HepG2 (cell line): Measurements from ENCODE around the gene OR10K1. TPM values are rescaled to one million over a fixed set of nuclear protein-coding genes. Genes with fewer than 3 reads are reported as not detected.
"Not testable (repeated sequence)": the region's sequence is repeated elsewhere in the genome, so short reads cannot be mapped to it uniquely, and the experiment has no call there.

Source experiments
- ATAC-seq: fragments of 200-7000 bp; cut with Tn5 transposase; 3 replicates; pipeline ENCODE4 v1.9.1; 2020; ENCODE audit warnings: mild to moderate bottlenecking, moderate library complexity
- BruUV-seq: library from RNA; stranded (reverse); fragments of 400-500 nt; replicated peaks from 2 replicates; lab custom pipeline; 2021; lab: Mats Ljungman, UMichigan
- CTCF ChIA-PET: fragments of 300-600 bp; formaldehyde crosslinking; extraction: SDS; loops from one replicate; lab custom pipeline; 2021; ENCODE audit warnings: low total read pairs, inconsistent platforms, low intra/inter-chr PET ratio; lab: Yijun Ruan, JAX
- POLR2A ChIA-PET: fragments of 350-600 bp; sonication (Branson Sonifier 250); formaldehyde crosslinking; loops from one replicate; lab custom pipeline; 2020; ENCODE audit warnings: antibody characterized with exemption, inconsistent platforms; lab: Yijun Ruan, JAX
- DNase-seq: peaks from one replicate; pipeline ENCODE4 v3.0.0-alpha.2; 2015; ENCODE audit warnings: low spot score
- FAIRE-seq: peaks from 3 replicates; lab custom pipeline; 2011; peaks lifted over from hg19 to GRCh38; lab: Jason Lieb, UNC
- H2AFZ ChIP-seq: one replicate; pipeline ENCODE4 v1.6.1; 2011; ENCODE audit warnings: low read length, inconsistent platforms
- H3K27ac ChIP-seq: fragments of 300-600 bp; 3 replicates; pipeline ENCODE4 v1.8.0; 2011; ENCODE audit warnings: mixed run types, mild to moderate bottlenecking, mixed read lengths, low read length, inconsistent platforms; ENCODE audit not compliant: insufficient read depth; ENCODE audit errors: extremely low read length
- H3K27me3 ChIP-seq, 2 experiments: fragments of 200-600 bp in 1 of 2; 2 replicates in 1 of 2; 3 replicates in 1 of 2; pipeline versions ENCODE4 v1.6.0 to v1.8.0; 2011; ENCODE audit warnings: low read length in 2 of 2, mild to moderate bottlenecking in 2 of 2, moderate library complexity in 2 of 2, inconsistent platforms in 1 of 2; ENCODE audit not compliant: insufficient read depth in 2 of 2, control insufficient read depth in 1 of 2
- H3K36me3 ChIP-seq, 2 experiments: fragments of 200-600 bp in 1 of 2; replicated peaks in 1 of 2; 2 replicates in 1 of 2; 3 replicates in 1 of 2; pipeline versions ENCODE4 v1.5.1 to v1.8.0; 2011; ENCODE audit warnings: low read length in 2 of 2, inconsistent platforms in 1 of 2; ENCODE audit not compliant: insufficient read depth in 2 of 2, control insufficient read depth in 1 of 2
- H3K4me1 ChIP-seq: 2 replicates; pipeline ENCODE4 v1.5.1; 2012; ENCODE audit warnings: low read length, inconsistent platforms; ENCODE audit not compliant: insufficient read depth
- H3K4me2 ChIP-seq: 2 replicates; pipeline ENCODE4 v1.6.0; 2011; ENCODE audit warnings: low read depth, low read length, inconsistent platforms
- H3K4me3 ChIP-seq, 3 experiments: fragments of 200-600 bp in 1 of 3; sonication (generic), shearing (Covaris generic) in 1 of 3; replicated peaks in 1 of 3; 2 replicates each; pipeline ENCODE4 v1.5.1; 2011 to 2016; ENCODE audit warnings: low read length in 3 of 3, inconsistent platforms in 2 of 3, low read depth in 2 of 3, mild to moderate bottlenecking in 2 of 3, control low read depth in 1 of 3, mixed read lengths in 1 of 3; ENCODE audit not compliant: insufficient read depth in 1 of 3
- H3K79me2 ChIP-seq: one replicate; pipeline ENCODE4 v1.6.1; 2011; ENCODE audit warnings: low read length, inconsistent platforms; ENCODE audit not compliant: insufficient read depth
- H3K9ac ChIP-seq: 2 replicates; pipeline ENCODE4 v1.6.0; 2011; ENCODE audit warnings: mild to moderate bottlenecking, low read depth, low read length, inconsistent platforms; ENCODE audit not compliant: insufficient read depth
- H3K9me3 ChIP-seq: 2 replicates; pipeline ENCODE4 v1.5.1; 2012; ENCODE audit warnings: mild to moderate bottlenecking, low read length
- H4K20me1 ChIP-seq: 2 replicates; pipeline ENCODE4 v1.6.0; 2011; ENCODE audit warnings: inconsistent platforms, mild to moderate bottlenecking, low read length, moderate library complexity; ENCODE audit not compliant: insufficient read depth
- DPF2 ChIP-seq: sonication (generic); formaldehyde crosslinking; IDR thresholded peaks from 2 replicates; pipeline ENCODE4 v1.4.0; 2020; ENCODE audit warnings: mild to moderate bottlenecking, low read depth, missing genetic modification reagents, borderline replicate concordance
- FOXK1 ChIP-seq: sonication (generic); formaldehyde crosslinking; IDR thresholded peaks from 2 replicates; pipeline ENCODE4 v1.4.0; 2020; ENCODE audit warnings: low read depth, missing genetic modification reagents, borderline replicate concordance
- HNRNPH1 ChIP-seq: fragments of 200-400 bp; formaldehyde crosslinking; optimal IDR thresholded peaks from 2 replicates; pipeline ENCODE3; 2017; ENCODE audit warnings: mild to moderate bottlenecking, low read depth, low read length
- MYNN ChIP-seq: sonication (generic); formaldehyde crosslinking; IDR thresholded peaks from 2 replicates; pipeline ENCODE4 v1.4.0; 2020; ENCODE audit warnings: mild to moderate bottlenecking, low read depth, missing genetic modification reagents
- ZNF180 ChIP-seq: sonication (generic); formaldehyde crosslinking; IDR thresholded peaks from 2 replicates; pipeline ENCODE4 v1.4.0; 2020; ENCODE audit warnings: low read depth, missing genetic modification reagents, borderline replicate concordance
- ZNF709 ChIP-seq: sonication (generic); formaldehyde crosslinking; IDR thresholded peaks from 2 replicates; pipeline ENCODE4 v1.5.0; 2020; ENCODE audit warnings: mild to moderate bottlenecking, missing genetic modification reagents
- WGBS: methylation state at CpG from one replicate; pipeline ENCODE4 v1.1.6; 2017; ENCODE audit warnings: low lambda C conversion rate; 5-methylcytosine and 5-hydroxymethylcytosine counted together
- in situ Hi-C: cut with HindIII; loops from 2 replicates; pipeline ENCODE4 v1.10.0; 2017; ENCODE audit warnings: low pct_unique_long_range_greater_than_20kb; ENCODE audit not compliant: extremely low pct_ligation_motif_present
- intact Hi-C: fragments of 100-400 bp; cut with micrococcal nuclease; formaldehyde crosslinking; loops from one replicate; pipeline ENCODE4 v1.10.0; 2022; ENCODE audit not compliant: unreplicated experiment
- polyA plus RNA-seq, 8 experiments: library from polyadenylated mRNA; depleted of rRNA in 3 of 8; stranded (reverse) in 7 of 8; unstranded in 1 of 8; fragments of >200 nt; fragmentation: Illumina TruSeq in 4 of 8; extraction: Trizol in 4 of 8; gene quantifications; 2 replicates each; pipeline versions ENCODE4 v1.2.1 to v1.2.3, GENCODE V29; 2011 to 2016; ENCODE audit warnings: low read depth in 4 of 8, missing spikeins in 1 of 8, mixed read lengths in 1 of 8; ENCODE audit not compliant: insufficient read depth in 1 of 8
- total RNA-seq, 5 experiments: library from RNA; depleted of rRNA; stranded (reverse); fragments of >200 nt; fragmentation: Illumina TruSeq; extraction: Trizol; gene quantifications; 2 replicates each; pipeline ENCODE4 v1.2.3, GENCODE V29; 2016; ENCODE audit warnings: low read depth in 1 of 5
- TF ChIP-seq, protein P1 (sequence below): sonication (generic); formaldehyde crosslinking; IDR thresholded peaks from 2 replicates; pipeline ENCODE4 v1.4.0; 2020; ENCODE audit warnings: missing genetic modification reagents

OR10K1 gene
- total and polyA plus RNA-seq, 2 of the 13 experiments (the other 11 are each of a cell fraction or from before 2014, with no cell fraction given), result not detected

DNA sequence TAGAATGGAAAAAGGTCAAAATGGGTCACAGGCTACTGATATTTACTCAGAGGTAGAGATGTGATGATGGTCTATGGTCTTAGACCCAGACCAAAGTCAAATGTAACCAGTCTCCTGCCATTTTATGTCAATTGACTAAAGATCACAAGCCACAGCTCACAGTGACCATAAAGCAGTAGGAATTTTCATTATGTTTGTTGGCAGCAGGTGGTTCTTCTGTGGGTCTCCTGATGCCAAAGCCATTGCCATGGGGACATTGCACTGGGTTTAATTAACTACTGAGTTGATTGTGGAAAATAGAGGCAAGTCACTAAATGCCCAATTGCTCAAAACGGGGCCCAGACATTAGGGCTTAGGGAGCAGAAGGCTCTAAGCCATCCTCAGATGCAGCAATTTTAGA, 35.5 kb upstream of the OR10K1 start, which contains the start of gene OR10K2 (continued):
- no peak for TF ChIP-seq ZNF709
- TF ChIP-seq MYNN (CRISPR knock-in tag), result no peak
- no peak for TF ChIP-seq HNRNPH1
- TF ChIP-seq, protein P1, sequence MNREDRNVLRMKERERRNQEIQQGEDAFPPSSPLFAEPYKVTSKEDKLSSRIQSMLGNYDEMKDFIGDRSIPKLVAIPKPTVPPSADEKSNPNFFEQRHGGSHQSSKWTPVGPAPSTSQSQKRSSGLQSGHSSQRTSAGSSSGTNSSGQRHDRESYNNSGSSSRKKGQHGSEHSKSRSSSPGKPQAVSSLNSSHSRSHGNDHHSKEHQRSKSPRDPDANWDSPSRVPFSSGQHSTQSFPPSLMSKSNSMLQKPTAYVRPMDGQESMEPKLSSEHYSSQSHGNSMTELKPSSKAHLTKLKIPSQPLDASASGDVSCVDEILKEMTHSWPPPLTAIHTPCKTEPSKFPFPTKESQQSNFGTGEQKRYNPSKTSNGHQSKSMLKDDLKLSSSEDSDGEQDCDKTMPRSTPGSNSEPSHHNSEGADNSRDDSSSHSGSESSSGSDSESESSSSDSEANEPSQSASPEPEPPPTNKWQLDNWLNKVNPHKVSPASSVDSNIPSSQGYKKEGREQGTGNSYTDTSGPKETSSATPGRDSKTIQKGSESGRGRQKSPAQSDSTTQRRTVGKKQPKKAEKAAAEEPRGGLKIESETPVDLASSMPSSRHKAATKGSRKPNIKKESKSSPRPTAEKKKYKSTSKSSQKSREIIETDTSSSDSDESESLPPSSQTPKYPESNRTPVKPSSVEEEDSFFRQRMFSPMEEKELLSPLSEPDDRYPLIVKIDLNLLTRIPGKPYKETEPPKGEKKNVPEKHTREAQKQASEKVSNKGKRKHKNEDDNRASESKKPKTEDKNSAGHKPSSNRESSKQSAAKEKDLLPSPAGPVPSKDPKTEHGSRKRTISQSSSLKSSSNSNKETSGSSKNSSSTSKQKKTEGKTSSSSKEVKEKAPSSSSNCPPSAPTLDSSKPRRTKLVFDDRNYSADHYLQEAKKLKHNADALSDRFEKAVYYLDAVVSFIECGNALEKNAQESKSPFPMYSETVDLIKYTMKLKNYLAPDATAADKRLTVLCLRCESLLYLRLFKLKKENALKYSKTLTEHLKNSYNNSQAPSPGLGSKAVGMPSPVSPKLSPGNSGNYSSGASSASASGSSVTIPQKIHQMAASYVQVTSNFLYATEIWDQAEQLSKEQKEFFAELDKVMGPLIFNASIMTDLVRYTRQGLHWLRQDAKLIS (CRISPR knock-in tag), result no peak
- no peak for TF ChIP-seq ZNF180 (CRISPR knock-in tag)
- no peak for TF ChIP-seq FOXK1 (CRISPR knock-in tag)
- TF ChIP-seq DPF2 (CRISPR knock-in tag), result no peak

DNA sequence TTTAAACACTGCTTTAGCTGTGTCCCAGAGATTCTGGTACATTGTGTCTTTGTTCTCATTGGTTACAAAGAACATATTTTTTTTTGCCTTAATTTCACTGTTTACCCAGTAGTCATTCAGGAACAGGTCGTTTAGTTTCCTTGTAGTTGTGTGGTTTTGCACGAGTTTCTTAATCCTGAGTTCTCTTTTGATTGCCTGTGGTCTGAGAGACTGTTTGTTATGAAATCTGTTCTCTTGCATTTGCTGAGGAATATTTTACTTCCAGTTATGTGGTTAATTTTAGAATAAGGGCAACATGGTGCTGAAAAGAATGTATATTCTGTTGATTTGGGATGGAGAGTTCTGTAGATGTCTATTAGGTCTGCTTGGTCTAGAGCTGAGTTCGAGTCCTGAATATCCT, 31.5 kb upstream of the OR10K1 start:
- H3K4me3 ChIP-seq, H3K79me2 ChIP-seq, H3K36me3 ChIP-seq, BruUV-seq, H4K20me1 ChIP-seq, H3K4me2 ChIP-seq, H3K4me1 ChIP-seq, H3K27me3 ChIP-seq, FAIRE-seq, intact Hi-C loops, in situ Hi-C loops, DNase-seq, H3K27ac ChIP-seq, POLR2A ChIA-PET, ATAC-seq, H3K9ac ChIP-seq, CTCF ChIA-PET, H2AFZ ChIP-seq: not testable (repeated sequence)
- H3K9me3 ChIP-seq, result peaks cover 78% of the 10 kb centered on the region
- 0% methylated on average over 3 of the region's 3 CpGs for WGBS
